DMS114 treated with DMSO at 0.1 percent for 48 hours (cell line): Measurements from ENCODE around the gene CTIF.

Source experiments
- DNase-seq: peaks from one replicate; lab custom pipeline; 2025; ENCODE audit not compliant: unreplicated experiment; lab: John Stamatoyannopoulos, UW

The CTIF gene

DNA sequence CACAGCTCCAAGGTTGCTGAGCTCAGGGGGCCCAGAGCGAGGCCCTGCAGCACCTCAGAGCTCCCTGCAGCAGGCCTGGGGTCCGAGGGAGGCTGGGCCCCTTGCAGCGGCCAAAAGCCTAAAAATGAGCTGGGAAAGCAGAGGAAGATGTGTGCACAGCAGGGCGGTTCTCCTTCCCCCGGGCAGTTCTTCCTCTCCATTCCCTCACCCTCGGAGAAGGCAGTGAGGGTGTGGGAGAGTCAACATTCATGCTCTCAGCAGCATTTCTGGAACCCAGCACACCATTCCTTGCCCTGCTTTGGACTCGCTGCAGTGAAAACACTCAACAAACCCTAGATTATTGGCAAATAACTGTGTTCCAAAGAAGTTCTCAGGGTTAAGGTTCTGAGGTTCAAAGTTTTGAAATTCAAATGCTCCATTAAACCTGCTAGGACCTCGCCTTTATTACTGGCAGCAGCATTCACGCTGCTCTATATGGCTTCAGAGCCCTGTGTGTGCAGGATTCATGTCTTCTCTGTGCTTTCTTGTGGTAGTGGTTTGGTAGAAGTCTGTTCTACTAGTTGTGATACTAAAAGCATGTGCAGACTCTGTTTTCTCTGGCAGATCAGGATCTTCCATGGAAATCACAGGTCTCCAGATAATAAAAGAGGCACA is 79.1 kb downstream of the CTIF start:
- no peak for DNase-seq

- DNase-seq: no peak
These were observed 80.2 kb downstream of the CTIF start for GRCh38 chr18:48619016-48619415.

DNA sequence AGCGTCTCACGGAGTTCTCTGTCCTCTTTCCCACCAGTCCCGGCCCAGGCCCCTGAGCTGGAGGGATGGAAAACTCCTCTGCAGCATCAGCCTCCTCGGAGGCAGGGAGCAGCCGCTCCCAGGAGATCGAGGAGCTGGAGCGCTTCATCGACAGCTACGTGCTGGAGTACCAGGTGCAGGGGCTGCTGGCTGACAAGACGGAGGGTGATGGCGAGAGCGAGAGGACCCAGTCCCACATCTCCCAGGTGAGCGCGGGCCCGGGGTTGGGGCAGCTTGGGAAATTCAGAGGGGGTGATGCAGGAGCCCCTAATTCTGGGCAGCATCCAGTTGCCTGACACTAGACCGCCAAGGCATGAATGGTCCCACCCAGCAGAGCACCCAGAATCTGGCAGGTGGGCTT is 80.7 kb downstream of the CTIF start:
- DNase-seq: no peak

DNA sequence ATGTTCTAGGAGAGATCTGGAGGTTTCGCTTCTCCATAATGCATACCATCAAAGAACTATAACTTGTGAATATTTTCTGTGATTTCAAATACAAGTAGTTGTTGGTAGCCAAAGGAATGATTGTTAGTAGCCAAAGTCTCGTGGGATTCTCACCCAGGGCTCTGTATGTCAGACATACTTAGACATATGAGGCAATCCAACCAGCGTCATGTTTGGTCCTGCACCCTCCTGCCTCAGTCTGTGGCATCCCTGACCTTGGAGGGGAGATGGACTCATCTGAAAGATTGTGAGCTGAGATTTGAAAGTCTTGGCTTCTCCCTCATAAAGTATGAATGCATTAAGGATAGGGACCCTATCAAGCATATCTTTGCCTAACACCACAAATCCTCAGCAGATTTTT is 81.2 kb downstream of the CTIF start:
- DNase-seq: no peak

- DNase-seq: no peak
These were observed 82.4 kb downstream of the CTIF start for GRCh38 chr18:48621240-48621639.

DNA sequence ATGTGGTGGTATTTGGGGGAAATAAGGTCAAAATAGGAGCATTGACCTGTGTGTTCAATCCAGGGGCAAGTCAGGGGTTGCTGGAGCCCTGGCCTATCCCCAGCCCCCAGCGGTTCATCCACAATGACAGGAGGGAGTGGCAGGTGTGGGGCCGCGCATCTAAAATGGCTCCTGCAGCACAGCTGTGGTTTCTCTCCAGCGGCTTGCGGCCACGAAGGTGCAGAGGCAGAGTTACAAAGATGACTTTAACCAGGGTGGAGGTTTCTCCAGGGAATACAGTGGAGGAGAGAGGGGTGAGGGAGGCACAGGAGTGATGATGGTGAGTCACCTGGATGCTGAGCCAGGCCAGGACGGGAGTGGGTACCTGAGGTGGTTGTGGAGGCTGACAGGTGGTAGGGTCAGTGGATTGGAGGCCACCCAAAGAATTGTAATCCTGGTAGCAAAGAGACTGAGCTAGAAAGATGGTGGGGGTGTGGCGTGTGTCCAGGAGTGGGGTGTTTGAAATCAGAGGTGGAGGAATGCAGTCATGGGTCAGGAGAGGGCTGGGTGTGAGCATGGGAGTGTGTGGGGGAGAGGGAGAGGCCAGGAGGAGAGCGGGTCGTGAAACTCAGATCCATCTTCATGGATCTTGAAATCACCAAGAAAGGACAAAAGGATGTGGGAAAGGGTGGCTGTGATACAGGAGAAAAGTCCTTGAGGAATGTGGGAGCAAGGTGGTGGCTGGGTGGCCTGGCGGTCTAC is 83.2 kb downstream of the CTIF start:
- DNase-seq: no peak

- DNase-seq: no peak
These were observed 84.1 kb downstream of the CTIF start for GRCh38 chr18:48622911-48623431.

- DNase-seq: no peak
These were observed 84.8 kb downstream of the CTIF start for GRCh38 chr18:48623468-48624235.

DNA sequence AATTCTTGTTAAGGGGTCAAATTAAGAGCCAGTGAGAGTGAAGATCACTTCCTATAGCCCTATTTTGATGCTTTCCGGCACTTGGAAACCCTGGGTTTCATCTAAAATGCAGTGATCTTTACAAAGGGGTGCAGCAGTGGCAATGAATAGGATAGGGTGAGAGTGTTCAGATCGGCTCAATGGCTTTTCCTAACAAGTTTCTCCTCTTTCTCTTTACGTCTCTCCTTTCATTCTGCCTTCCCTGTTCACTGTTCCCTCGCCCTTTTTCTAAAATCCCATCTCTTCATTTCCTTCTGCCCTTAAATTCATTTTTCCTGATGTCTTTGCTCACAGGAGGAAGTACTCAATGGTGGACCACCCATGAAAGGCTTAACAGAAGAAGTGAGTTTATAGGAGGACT is 86.0 kb downstream of the CTIF start:
- no peak for DNase-seq

DNA sequence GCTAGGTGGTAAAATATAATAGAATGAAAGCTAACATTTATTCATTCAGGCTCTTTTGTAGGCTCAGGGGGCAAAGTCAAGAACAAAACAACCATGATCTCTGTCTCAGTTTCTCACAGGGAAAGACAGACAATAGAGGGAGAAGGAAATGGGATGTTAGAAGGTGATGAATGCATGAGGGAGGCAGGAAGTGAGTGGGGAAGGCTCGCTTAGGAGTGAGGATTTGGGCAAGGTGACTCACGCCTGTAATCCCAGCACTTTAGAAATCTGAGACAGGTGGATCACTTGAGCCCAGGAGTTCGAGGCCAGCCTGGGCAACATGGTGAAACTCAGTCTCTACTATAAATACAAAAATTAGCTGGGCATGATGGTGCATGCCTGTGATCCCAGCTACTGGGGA is 88.4 kb downstream of the CTIF start:
- no peak for DNase-seq

DNA sequence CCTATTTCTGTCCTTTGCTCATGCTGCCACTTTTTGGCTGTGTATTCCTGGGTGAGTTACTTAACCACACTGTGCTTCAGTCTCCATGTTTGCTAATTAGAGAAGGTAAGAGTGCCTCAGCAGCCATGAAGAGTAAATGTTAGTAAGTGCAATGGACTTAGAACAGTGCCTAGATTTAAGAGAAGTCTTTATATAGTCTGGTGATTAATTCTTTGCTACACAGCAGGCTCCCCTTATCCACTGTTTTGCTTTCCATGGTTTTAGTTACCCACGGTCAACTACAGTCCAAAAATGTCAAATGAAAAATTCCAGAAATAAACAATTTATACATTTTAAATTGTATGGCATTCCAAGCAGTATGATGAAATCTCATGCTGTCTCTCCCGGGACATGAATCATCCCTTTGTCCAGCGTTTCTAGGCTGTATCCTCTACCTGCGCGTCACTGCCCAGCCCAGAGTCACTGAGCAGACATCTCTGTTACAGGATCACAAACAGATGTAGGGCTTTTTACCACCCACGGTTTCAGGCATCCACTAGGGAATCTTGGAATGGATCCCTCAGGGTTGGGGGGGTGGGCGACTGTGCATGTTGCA is 91.0 kb downstream of the CTIF start:
- no peak for DNase-seq

- no peak for DNase-seq
These were observed 93.0 kb downstream of the CTIF start for GRCh38 chr18:48631851-48632250.

DNA sequence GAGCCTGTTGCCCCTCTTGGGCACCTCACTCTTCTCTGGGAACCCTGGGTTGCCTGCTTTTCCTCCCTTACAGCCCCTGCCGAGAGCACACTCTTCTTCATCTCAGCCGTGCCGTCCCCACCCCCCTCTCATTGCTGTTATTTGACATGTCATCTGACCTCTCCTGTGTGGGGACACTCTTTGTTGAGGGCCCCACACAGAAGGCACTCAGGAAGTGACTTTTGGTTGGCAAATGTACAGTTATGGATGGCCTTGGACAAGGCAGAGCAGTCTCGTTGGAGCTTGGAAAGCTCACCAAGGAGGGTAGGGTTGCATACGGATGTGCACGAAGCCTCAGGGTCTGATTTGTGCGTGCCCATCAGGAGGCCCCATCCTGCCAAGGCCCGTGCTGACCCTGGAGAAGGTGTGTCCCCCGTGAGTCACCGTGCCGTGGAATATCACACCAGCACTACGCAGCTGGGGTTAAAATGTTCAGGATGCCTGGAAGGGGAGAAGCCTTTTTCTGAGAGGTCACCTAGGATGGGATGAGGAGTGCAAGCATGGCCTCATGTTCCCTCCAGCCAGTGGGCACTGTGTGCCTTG is 93.9 kb downstream of the CTIF start:
- no peak for DNase-seq

- no peak for DNase-seq
These were observed 95.7 kb downstream of the CTIF start for GRCh38 chr18:48634491-48634890.

GRCh38 chr18:48634975-48635374 is 96.1 kb downstream of the CTIF start:
- no peak for DNase-seq

- no peak for DNase-seq
These were observed 97.0 kb downstream of the CTIF start for GRCh38 chr18:48635806-48636205.

DNA sequence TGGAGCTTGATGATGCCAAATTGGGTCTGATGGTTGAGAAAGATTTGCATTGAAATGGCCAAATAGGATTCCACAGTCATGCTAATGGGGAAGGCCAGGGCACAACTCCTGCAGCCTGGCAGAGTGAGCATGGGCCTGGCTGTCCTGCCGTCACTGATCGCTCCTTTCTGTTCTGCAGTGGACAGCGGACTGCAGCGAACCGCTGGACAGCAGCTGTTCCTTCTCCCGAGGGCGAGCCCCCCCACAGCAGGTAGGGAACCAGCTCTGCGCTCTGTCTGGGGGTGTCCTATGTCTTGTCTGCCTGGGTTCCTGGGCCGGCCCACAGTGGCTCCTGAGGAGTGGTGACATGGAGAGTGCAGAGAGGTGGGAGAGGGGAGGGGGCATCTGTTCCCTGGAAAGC is 97.6 kb downstream of the CTIF start:
- DNase-seq: no peak

- DNase-seq: no peak
These were observed 98.5 kb downstream of the CTIF start for GRCh38 chr18:48637081-48637990.

GRCh38 chr18:48638451-48638850 is 99.6 kb downstream of the CTIF start:
- DNase-seq: no peak
